A172 (cell line): ENCODE results near the gene KIAA1217. TPM values are rescaled to one million over a fixed set of nuclear protein-coding genes. Genes with fewer than 3 reads are reported as not detected.

Experiments
- DNase-seq: peaks from one replicate; pipeline ENCODE4 v3.0.0-alpha.2; 2015; ENCODE audit warnings: low spot score
- total RNA-seq: library from RNA; depleted of rRNA; stranded (reverse); fragments of >200 nt; shearing (Covaris generic); gene quantifications from 2 replicates; pipeline ENCODE4 v1.2.3, GENCODE V29; 2014

KIAA1217 gene
- total RNA-seq, 1 experiment from 2014 or later = 4.7 TPM

- no peak for DNase-seq
Observed at GRCh38 chr10:24406809-24407483, 198.0 kb downstream of the KIAA1217 start.

GRCh38 chr10:24407928-24408327 lies 199.0 kb downstream of the KIAA1217 start:
- DNase-seq = no peak

- DNase-seq = no peak
Observed at GRCh38 chr10:24408365-24408764, 199.4 kb downstream of the KIAA1217 start.

GRCh38 chr10:24414597-24414996 lies 205.7 kb downstream of the KIAA1217 start:
- no peak for DNase-seq

- DNase-seq = no peak
Observed at GRCh38 chr10:24415455-24416125, 206.7 kb downstream of the KIAA1217 start.

GRCh38 chr10:24416248-24416647 lies 207.3 kb downstream of the KIAA1217 start:
- DNase-seq = no peak

GRCh38 chr10:24417053-24417452 lies 208.1 kb downstream of the KIAA1217 start:
- DNase-seq = no peak

- DNase-seq = no peak
Observed at GRCh38 chr10:24418532-24418931, 209.6 kb downstream of the KIAA1217 start.

- DNase-seq = no peak
Observed at GRCh38 chr10:24419066-24419465, 210.1 kb downstream of the KIAA1217 start.

GRCh38 chr10:24425151-24425550 lies 216.2 kb downstream of the KIAA1217 start:
- no peak for DNase-seq

- no peak for DNase-seq
Observed at GRCh38 chr10:24427678-24428409, 218.9 kb downstream of the KIAA1217 start.

GRCh38 chr10:24428410-24428782 lies 219.5 kb downstream of the KIAA1217 start:
- DNase-seq = peak; percentile 76

GRCh38 chr10:24430591-24430990 lies 221.7 kb downstream of the KIAA1217 start:
- DNase-seq = no peak

- DNase-seq = peak; percentile 31
Observed at GRCh38 chr10:24432478-24433416, 223.8 kb downstream of the KIAA1217 start.

- no peak for DNase-seq
Observed at GRCh38 chr10:24433705-24434104, 224.8 kb downstream of the KIAA1217 start.

- DNase-seq = no peak
Observed at GRCh38 chr10:24434961-24435360, 226.0 kb downstream of the KIAA1217 start.

GRCh38 chr10:24435374-24435773 lies 226.4 kb downstream of the KIAA1217 start:
- DNase-seq = peak; percentile 73

- DNase-seq = no peak
Observed at GRCh38 chr10:24437302-24437701, 228.4 kb downstream of the KIAA1217 start.

GRCh38 chr10:24438800-24439199 lies 229.9 kb downstream of the KIAA1217 start:
- DNase-seq = no peak

- DNase-seq = no peak
Observed at GRCh38 chr10:24439935-24440334, 231.0 kb downstream of the KIAA1217 start.
